NCI-H345 (cell line): ENCODE measurements around the gene A3GALT2.

Experiments used
- DNase-seq: peaks from one replicate; lab custom pipeline; 2025; lab: John Stamatoyannopoulos, UW

The A3GALT2 gene

DNA sequence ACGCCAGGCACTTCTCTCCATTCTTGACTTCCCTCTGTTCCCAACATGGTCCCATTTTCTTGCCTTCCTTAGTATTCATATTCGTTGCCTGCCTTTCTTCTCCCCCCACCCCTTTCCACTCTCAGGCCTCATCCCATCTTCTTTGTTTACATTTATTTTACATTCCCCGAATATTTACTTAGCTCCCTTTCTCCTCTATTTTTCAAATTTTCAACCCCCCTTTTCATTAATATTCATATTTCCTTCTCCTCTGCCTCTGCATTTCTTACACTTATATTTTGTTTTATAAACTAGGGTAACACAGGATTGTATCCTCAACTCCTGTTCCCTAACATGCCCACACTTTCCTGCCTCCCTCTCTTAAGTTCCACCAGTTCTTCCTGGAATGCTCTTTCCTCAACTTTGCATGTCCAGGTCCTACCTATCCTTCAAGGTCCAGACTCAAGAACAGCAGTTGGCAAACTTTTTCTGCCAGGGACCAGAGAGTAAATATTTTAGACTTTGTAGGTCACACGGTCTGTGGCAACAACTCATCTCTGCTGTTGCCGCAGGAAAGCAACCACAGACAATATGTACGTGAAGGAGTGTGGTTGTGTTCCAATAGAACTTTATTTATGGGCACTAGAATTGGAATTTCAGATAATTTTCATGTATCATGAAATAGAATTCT is 29.8 kb upstream of the A3GALT2 start:
- DNase-seq: no peak

DNA sequence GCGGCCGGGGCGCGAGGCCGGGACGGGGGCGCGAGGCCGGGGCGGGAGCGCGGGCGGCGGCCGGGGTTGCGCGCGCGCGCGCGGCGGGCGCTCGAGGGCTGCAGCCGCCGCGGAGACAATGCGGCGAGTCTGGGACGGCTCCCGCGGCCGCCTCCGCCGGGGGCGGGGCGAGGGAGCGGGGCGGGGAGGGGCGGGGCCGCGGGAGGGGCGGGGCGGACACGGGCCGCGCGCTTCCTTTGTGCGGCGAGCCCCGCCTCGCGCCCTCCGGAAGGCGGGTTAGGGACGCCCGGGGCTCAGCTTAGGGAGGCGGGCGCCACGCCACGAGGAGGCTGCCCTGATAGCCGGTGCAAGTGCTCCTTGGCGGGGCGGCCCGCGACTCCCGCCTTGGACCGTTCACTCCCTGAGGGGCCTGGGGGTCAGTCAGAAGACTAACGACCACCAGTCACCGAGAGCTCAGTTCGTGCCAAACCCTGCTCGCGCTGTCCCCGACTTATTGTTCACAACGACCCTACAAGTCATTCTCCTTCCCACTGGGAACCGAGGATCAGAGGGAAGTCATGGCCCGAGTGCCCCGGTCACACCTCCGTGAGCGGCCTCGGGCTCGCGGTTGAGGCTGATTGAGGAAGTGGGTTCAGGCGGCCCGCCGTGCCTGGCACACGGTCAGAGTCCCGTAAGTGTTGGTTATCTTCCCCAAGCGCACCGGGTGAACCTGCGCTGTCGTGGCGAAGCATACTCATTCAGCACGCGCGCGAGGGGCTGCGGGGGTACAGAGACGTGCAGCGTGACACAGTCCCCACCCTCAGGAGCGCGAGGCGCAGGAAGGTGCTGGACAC is 29.1 kb upstream of the A3GALT2 start:
- DNase-seq: peak; percentile 90

DNA sequence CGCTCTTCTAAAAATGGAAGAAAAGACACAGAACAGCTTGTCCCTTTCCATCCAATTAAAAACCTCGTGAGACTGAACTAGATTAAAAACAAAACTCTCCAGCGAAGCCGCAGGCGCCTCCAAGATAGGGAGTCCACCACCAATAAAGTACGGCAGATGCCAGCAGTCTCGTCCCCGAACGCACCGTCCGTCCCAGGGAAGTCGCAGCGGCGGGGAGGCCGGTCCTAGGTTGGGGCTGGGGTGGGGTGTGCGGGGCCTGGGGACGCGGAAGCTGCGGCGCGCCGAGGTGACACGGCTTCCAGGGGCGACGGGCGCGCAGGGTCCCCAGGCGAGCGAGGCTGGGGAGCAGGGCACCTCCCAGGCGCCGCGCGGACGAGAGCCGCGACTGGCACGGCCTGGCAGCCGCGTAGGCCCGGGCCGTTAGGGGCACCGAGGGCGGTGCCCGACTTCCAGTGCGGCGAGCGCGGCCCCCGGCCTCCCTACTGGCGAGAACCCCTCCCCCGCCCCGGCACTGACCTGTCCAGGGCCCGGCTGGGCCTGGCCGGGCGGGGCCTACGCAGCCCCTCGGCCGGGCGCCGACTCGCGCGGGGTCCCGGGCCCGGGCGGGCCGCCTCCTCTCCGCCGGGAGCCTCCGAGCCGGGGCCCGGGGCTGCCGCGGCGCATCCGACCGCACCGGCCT is 28.3 kb upstream of the A3GALT2 start:
- peak; percentile 35 for DNase-seq

DNA sequence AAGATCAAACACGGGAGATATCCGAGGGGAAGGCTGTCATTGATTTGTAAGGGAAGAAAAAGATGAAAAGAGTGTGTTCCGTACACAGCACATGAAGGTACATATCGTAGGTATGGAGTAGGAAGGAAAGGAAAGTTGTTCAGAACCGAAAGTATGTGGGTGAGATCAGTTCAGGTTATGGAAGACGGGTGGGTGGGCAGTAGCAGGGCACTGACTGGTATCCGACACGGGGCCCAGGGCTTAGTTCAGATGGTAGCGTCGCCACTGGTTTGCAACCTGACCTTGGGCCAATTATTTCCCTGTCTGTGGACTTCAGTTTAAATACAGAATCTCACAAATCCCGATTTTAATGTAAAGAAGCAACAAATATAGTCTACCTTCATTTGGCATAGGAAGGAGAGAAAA is 27.8 kb upstream of the A3GALT2 start:
- DNase-seq: no peak

DNA sequence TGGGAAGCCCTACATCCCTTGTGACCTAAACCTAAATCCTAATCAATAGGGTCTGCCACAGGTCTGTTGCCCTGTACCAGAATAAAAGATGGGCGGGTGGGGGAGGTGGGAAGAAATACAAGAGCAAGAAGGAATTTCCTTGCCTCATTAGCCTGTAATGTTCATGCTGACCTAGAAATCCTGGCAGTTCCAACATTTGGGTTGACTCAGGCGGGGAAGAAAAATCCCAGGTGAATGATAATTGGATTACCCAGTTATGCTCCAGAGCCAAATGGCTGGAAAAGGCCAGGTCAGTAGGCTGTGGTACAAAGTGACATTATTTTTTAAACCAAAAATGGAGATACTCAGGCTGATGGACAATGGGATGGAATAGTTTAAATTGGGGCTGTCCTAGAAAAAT is 27.3 kb upstream of the A3GALT2 start:
- DNase-seq: no peak

DNA sequence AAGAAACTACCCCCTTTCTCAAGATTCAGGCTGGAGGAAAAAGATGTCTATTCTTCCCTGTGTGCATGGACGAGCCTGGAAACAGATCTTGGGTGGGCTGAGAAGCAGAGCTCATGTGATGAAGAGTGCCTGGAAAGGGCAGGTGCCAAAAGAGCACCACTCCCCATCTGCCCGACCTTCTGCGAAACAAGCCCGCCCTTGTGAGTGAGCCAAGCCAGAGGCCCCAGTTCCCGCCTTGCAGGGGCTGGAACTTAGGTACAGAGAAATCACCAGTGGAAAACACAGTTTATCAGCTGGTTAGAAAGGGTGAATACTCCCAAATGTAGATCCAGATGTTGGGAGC is 26.7 kb upstream of the A3GALT2 start:
- DNase-seq: peak; percentile 12

DNA sequence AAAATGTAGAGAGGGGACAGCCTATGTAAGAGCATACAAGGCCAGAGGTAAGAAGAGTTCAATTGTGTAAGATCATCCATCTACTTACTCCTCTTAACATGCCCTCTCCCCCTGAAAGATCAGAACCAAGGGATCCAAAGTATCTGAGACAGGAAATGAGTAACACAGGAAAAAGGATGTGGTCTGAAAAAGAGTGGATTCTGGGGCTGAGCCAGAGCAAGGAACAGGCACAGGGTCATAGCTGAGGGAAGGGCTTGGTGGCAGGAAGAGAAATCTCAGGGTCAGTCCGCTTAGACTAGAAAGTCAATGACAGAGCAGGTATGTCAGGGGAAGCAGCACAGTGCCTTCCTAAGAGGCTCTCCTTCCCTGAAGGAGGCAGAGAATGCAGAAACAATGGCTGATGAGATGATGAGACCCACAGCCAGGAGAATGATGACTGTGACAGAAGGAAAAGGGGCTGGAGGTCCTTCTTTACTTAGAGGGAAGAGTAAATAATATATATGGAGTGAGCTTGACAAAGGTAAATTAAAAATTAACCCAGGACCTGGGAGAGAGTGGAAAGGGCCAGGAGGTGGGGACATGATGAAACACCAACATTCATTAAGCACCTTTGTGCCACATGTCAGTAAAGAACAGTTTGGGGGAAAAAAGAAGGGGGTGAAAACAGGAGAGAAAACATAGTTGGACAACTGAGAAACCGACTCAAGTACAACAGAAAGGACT is 26.2 kb upstream of the A3GALT2 start:
- no peak for DNase-seq

DNA sequence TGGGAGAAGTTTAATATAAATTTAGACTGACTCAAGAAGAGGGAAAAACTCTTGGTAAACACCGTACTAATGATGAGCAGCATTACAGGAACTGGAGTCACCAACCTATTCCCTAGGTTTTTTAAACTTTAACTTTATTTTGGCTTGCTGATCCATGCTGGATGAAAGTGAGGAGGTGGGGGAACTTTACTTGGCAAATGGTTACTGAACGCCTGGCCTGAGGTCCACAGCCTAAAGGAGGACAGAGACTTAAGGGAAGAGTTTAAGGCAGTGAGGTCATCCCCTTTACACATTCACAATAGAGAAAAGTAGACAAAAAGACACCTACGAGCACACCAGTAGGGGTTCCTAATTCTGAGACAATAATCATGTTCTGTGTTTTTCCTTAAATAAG is 25.6 kb upstream of the A3GALT2 start:
- no peak for DNase-seq

DNA sequence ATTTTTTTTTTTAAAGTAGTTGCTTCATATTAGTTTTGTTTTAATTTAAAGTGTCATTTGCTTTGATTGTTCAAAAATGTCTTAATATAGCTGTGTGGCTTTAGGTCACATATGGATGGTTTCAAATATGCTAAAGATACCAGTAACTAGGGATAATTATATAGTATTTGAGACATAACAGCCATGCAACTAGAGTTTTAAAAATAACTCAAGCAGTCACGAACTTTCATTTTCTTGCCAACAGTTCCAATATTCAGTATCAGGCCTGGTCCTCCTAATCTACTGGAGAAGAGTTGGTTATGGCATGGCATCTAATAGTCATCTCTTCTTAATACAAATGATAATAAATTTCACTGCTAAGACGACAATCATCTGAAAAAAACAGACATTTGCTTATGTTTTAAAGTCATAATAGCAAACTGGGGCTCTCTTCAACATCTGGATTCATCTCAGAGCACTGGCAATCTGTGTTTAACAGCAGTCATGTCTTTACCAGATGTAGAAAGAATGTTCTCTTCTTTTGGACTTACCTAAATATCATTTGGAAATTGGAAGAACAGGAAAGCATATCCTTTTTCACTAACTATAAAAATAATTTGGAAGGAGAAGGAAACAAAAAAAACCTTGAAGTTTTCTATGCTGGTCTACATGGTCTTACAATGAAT is 24.1 kb upstream of the A3GALT2 start:
- DNase-seq: no peak

DNA sequence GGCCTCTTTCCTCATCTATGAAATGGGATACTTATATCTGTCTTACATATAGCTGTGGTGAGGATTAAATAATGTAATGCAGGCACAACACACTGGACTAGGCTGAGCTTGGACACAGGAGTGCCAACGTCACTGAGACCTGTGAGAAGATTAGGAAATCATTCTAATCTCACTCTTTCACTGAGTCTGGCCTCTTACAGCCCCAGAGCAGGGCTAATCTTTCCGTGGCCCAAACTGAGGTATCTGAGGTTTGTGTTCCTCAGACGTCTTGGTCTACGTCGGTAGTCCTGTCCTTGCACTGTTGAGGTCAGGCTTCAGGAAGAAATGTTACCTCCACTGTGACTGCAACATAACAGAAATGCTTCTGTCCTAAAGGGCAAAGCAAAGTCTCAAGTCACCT is 22.6 kb upstream of the A3GALT2 start:
- no peak for DNase-seq

DNA sequence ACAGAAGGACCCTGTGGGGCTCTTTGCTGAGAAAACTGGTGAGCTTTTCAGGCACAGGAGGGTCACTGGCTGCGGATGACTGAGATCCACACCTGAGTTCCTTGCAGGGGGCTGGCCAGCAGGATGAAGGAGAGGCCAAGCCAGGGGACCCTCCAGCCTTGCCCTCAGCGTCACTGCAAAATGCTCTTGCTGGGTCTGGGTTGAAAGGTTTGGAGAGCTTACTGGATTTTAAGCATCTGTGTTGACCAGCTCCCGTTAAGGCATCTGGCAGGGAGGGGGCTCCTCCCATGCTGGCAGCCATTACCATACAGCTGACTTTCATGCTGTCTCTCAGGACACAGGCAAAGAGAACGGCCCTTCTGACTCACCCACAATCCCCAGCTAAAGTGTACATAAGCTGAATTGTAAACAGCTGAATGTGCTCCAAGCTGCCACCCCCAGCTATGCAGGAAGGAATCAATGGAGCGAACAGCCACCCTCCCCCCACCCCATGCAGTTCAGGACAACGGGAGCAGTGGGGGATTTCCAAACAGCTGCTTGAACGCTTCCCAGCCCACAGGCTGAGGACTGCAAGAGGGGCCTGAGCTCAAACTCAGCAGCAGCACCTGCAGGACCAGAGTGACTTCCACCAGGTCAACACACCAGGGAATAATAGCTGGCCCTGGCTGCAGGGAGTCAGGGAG is 21.3 kb upstream of the A3GALT2 start:
- peak; percentile 98 for DNase-seq

DNA sequence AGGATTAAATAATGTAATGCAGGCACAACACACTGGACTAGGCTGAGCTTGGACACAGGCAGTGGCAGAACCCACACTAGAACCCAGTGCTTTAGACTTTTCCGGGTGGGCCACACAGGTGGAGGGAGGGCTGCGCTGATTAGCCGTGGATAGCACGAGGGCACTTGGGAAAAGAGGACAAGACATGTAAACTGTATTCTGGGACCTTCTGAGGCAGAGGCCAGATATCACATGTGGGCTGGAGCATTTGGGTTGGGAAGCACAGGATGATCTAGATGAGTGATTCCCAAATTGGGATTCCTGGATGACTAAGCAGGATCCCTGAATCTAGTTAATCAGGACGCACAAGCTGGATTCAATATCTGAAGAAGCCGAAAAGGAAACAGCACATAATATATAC is 20.3 kb upstream of the A3GALT2 start:
- no peak for DNase-seq

DNA sequence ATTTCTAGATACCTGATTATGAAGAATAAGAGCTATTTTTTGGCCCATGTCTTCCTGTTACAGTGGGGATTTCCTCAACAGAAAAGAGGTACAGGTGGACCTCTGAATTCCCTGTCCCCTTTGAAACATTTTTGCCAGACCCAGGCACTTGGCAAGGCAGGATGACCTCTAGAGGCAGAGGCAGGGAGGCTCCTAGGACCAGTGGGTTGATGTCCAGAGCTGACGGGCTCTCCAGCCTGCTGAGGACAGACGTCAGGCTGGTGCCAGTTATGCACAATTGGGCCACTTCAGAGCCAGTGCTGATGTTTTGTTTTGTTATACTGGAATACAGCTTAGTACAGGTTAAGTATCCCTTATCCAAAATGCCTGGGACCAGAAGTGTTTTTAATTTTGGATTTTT is 18.5 kb upstream of the A3GALT2 start:
- DNase-seq: no peak

DNA sequence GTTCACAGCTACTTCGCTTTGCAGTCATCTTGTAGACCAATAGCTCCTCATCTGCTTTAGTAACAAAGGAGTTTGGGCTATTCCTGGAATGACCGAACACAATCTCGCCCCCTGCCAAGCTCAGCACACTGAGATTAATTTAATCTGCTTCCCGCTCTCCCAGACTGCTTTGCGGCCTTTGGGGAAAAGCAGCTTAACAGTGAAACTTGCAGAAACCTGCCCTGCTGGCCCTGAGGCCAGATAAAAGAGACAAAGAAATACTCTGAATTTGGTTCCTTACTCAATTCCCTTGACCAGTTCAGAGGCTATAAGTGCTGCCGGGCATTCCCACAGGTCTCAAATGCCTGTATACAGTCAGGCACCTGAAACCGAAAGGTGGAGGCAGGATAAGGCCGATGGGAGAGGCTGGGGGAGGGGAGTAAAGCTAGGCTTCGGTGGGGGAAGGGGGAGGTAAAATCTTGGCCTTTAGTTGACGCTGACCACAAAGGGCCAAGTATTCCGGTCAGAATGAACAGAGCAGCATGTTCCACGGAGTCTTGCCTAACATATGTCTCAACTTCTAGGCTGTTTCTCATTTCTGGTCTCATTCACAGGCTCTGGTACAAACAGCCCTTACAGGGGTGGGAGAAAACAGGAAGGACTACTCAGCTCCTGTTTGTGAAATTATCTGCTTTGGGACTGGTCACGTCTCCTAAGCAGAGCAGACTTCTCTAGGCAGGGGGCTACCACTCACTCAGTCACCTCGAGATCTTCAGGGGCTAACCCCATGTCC is 17.7 kb upstream of the A3GALT2 start:
- no peak for DNase-seq

DNA sequence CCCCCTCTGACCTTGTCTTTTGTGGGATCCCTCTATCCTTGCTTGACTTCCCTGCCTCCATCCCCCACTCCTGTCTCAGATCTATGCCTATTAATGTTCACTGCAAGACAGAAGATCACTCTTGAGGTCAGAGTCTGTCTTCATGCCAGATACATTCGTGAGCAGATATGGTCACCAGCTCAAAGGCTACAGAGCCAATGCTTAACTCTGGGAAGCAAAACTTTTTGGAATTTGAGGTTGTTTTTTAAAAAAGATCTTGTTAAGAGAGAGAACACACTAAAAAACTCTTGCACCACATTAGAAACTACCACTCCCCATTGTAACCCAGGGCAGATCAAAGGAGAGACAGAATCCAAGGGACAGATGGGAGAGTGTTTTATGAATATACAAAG is 17.1 kb upstream of the A3GALT2 start:
- DNase-seq: no peak

DNA sequence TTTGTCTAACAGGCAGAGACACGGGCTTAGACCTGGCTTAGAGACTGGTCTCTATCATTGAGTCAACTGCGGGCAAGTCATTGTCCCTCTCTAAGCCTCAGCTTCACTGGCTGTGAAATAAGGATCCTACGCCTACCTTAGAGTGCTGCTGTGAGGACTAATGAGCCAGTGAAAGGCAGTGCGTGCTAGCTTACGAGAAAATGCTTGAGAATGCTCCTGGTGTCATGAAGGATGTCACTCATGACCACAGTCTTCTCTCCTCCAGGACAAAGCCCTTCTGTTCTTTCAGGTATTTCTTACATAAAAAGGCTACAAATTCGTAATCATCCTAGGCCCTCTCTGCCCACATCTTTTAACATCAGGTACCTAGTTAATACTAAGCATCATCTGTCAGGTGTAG is 16.5 kb upstream of the A3GALT2 start:
- no peak for DNase-seq

DNA sequence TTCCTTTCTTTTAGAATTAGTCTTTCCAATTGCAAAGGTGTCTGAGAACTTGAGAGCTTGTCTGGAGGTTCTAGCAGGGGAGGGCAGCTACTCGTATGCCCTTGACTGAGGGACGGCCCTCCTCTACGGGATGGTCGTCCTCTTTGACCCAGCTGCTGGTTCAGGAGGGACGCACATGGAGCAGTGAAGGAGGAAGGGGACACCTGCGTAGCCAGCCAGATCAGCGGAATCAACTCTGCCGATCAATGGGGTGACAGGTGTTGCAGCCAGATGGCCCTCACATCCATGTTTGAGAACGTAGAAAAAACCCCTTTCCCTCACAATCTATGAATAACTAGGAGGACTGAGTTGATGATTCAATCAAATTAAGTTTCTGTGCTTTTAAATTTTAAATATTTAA is 15.7 kb upstream of the A3GALT2 start:
- DNase-seq: peak; percentile 13

DNA sequence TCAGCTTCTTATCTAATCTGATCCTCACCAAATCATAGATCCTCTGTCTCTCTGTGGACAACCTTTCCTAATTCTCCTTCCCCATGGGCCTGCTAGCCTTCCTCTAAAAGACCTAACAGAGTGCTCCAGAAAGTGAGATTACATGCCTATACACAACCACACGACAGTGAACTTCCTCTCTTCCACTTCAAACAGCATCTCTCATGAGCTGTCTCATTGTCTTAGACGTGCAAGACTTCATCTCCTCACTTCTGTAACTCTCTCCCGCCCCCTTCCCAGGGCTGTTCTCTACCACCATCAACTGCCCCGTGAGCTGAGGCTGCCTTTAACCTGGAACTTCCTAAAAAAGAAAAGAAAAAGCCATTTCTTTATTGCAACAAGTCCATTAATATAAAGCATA is 14.1 kb upstream of the A3GALT2 start:
- no peak for DNase-seq

DNA sequence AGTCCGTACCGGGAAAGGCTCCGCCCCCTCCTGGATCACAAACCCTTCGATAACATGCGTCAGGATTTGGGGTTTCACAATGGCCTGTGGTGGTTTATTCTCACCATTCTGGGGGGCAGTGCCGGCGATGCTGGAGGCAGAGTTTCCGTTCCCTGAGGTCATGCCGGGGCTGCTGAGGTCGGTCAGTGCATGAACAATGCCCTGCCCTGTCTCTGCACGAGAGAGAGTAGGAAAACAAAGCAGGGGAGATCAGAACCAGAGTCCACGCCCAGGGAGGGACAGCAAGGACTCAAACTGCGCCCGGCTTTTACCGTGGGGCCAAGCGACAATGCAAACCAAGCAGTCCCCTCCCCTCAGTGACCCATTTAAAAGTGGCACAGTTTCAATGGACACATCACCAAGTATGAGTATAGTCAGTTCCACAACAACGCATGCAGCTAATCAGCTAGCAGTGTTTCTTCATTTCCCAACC is 13.2 kb upstream of the A3GALT2 start:
- DNase-seq: no peak

DNA sequence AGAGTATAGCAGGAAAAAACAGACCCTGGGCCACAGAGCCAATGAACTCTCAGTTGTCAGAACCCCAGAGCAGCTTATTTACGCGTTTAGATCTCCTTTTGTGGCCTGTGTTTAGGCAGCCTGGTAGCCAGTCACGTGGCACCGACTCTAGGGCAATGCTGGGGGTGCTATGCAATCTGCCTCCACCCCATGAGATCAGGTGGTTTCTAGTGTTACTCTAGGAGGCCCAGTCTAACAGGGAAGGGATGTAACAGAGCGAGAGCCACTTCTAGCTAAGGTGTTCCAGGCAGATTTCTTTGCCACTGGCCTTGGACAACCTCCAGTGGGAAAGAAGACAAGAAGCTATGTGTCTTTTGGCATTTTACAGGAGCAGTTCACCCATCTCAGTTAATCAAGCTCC is 12.0 kb upstream of the A3GALT2 start:
- DNase-seq: no peak

DNA sequence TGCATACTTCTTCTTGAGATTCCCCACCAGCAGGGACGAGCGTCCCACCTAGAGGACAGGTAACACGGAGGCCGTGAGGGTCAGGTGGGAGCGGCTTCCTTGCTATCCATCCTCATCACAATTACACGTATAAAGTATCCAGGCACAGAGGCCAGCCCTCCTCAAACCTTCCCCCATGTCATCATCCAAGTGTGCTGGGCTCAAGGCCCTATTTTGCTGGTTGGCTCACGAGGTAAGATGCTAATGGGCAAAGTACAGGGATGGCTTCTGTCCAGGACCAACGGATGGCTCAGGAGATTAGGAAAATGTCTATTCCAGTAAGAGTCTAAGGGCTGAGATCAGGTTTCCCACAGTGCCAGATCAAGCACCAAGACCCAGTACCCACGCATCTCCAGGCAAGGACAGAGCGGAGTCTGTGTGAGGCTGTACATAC is 11.5 kb upstream of the A3GALT2 start:
- DNase-seq: no peak
